HG02623 (cell line): ENCODE results near the gene CDKAL1.
"Not testable (repeated sequence)": the region's sequence is repeated elsewhere in the genome, so short reads cannot be mapped to it uniquely, and the experiment has no call there.

Experiments used
- ATAC-seq: cut with Tn5 transposase; IDR thresholded peaks from one replicate; pipeline ENCODE4 v1.9.1; 2021; ENCODE audit warnings: moderate library complexity; ENCODE audit not compliant: unreplicated experiment

The CDKAL1 gene

GRCh38 chr6:21087188-21087587, 552.9 kb downstream of the CDKAL1 start:
- no peak for ATAC-seq

- no peak for ATAC-seq
Measured at GRCh38 chr6:21091411-21091810, 557.2 kb downstream of the CDKAL1 start.

GRCh38 chr6:21092231-21092772, 558.0 kb downstream of the CDKAL1 start:
- ATAC-seq, result not testable (repeated sequence)

GRCh38 chr6:21095462-21095861, 561.2 kb downstream of the CDKAL1 start:
- no peak for ATAC-seq

- ATAC-seq, result no peak
Measured at GRCh38 chr6:21098134-21098533, 563.9 kb downstream of the CDKAL1 start.

- ATAC-seq, result no peak
Measured at GRCh38 chr6:21098744-21099143, 564.5 kb downstream of the CDKAL1 start.

GRCh38 chr6:21099338-21100314, 565.4 kb downstream of the CDKAL1 start:
- no peak for ATAC-seq

GRCh38 chr6:21100991-21101390, 566.7 kb downstream of the CDKAL1 start:
- ATAC-seq, result no peak

- no peak for ATAC-seq
Measured at GRCh38 chr6:21101694-21102093, 567.4 kb downstream of the CDKAL1 start.

- no peak for ATAC-seq
Measured at GRCh38 chr6:21102201-21102600, 567.9 kb downstream of the CDKAL1 start.

- ATAC-seq, result no peak
Measured at GRCh38 chr6:21102624-21103023, 568.4 kb downstream of the CDKAL1 start.

- no peak for ATAC-seq
Measured at GRCh38 chr6:21103626-21104224, 569.5 kb downstream of the CDKAL1 start.

GRCh38 chr6:21104288-21104687, 570.0 kb downstream of the CDKAL1 start:
- ATAC-seq, result no peak

- ATAC-seq, result no peak
Measured at GRCh38 chr6:21107796-21108195, 573.5 kb downstream of the CDKAL1 start.

GRCh38 chr6:21109391-21110178, 575.3 kb downstream of the CDKAL1 start:
- ATAC-seq, result no peak

- no peak for ATAC-seq
Measured at GRCh38 chr6:21110684-21111083, 576.4 kb downstream of the CDKAL1 start.

- ATAC-seq, result no peak
Measured at GRCh38 chr6:21111093-21111725, 577.0 kb downstream of the CDKAL1 start.

GRCh38 chr6:21115111-21115510, 580.9 kb downstream of the CDKAL1 start:
- ATAC-seq, result no peak

GRCh38 chr6:21116736-21117135, 582.5 kb downstream of the CDKAL1 start:
- no peak for ATAC-seq

GRCh38 chr6:21118216-21118780, 584.0 kb downstream of the CDKAL1 start:
- no peak for ATAC-seq
